ENCODE data around the gene EML5.

The EML5 gene

DNA sequence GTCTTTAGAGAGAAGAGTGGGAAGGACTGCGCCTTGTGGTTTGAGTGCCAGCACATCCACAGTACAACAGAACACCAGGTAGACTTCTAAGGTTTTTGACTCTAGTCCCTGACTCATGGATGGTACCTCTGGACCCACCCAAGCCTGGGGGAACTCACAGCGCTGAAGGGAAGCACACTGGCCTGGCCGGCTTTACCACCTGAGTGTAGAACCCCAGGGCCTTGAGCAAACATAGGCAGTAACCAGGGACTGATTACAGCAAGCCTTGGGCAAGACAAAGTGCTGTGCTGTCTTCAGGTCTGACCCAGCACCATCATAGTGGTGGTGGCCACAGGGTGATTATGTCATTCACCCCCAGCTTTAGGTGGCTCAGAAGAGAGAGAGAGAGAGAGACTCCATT lies 17.2 kb downstream of the EML5 start:
- Histone ChIP-seq H3K27me3 (ENCODE audit: low read depth, low read length) (no peaks in the 10 kb centered on the region), H3K4me1 (ENCODE audit: low read length) (peaks cover 7% of the 10 kb centered on the region; the same call in 1 of the 2 replicates), H3K79me2 (ENCODE audit: low read length) (no peaks in the 10 kb centered on the region), H2AFZ (ENCODE audit: low read depth, low read length) (no peak overlapping the region), H3K4me2 (ENCODE audit: low read length) (no peak overlapping the region), H3K9me3 (ENCODE audit: insufficient read depth, low read length) (no peaks in the 10 kb centered on the region), H3K9ac (ENCODE audit: low read length) (no peak overlapping the region), H3K36me3 (replicated peaks; ENCODE audit: low read depth, low read length) (no peaks in the 10 kb centered on the region), H3K27ac (ENCODE audit: low read length) (no peak overlapping the region), H3K4me3 (ENCODE audit: low read length) (no peak overlapping the region), H4K20me1 (ENCODE audit: insufficient read depth, low read length) (no peaks in the 10 kb centered on the region)
- TF ChIP-seq, protein P1, sequence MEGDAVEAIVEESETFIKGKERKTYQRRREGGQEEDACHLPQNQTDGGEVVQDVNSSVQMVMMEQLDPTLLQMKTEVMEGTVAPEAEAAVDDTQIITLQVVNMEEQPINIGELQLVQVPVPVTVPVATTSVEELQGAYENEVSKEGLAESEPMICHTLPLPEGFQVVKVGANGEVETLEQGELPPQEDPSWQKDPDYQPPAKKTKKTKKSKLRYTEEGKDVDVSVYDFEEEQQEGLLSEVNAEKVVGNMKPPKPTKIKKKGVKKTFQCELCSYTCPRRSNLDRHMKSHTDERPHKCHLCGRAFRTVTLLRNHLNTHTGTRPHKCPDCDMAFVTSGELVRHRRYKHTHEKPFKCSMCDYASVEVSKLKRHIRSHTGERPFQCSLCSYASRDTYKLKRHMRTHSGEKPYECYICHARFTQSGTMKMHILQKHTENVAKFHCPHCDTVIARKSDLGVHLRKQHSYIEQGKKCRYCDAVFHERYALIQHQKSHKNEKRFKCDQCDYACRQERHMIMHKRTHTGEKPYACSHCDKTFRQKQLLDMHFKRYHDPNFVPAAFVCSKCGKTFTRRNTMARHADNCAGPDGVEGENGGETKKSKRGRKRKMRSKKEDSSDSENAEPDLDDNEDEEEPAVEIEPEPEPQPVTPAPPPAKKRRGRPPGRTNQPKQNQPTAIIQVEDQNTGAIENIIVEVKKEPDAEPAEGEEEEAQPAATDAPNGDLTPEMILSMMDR (IDR thresholded peaks at IDR 0.05; ENCODE audit: low read depth, low read length): no peak
- TF ChIP-seq EZH2phosphoT487 (IDR thresholded peaks at IDR 0.05; ENCODE audit: low read depth): no peak

DNA sequence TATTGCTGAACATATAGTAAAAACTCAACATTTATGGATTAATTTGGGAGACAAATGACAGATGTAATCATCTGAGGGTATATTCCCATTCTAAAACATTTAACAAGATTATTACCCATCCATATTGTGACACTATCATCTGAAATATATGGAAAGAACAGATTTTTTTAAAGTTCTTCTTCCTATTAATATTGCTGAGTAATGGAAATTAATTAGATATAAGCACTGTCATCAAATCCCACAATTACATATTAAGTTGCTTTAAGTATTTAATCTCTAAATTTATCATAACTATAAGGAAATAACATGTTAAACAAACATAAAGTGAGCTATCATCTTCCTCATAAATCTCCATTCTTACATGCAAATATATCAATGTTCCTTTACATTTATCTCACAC lies 22.0 kb downstream of the EML5 start:
- Histone ChIP-seq H3K4me2 (ENCODE audit: low read length) (no peak overlapping the region), H3K4me3 (ENCODE audit: low read length) (no peak overlapping the region), H4K20me1 (ENCODE audit: insufficient read depth, low read length) (no peaks in the 10 kb centered on the region), H3K79me2 (ENCODE audit: low read length) (no peaks in the 10 kb centered on the region), H2AFZ (ENCODE audit: low read depth, low read length) (no peak overlapping the region), H3K27ac (ENCODE audit: low read length) (no peak overlapping the region), H3K9ac (ENCODE audit: low read length) (no peak overlapping the region), H3K27me3 (ENCODE audit: low read depth, low read length) (no peaks in the 10 kb centered on the region), H3K4me1 (ENCODE audit: low read length) (no peaks in the 10 kb centered on the region), H3K9me3 (ENCODE audit: insufficient read depth, low read length) (no peaks in the 10 kb centered on the region), H3K36me3 (replicated peaks; ENCODE audit: low read depth, low read length) (no peaks in the 10 kb centered on the region)
- TF ChIP-seq EZH2phosphoT487 (IDR thresholded peaks at IDR 0.05; ENCODE audit: low read depth): no peak
- TF ChIP-seq, protein P1 (IDR thresholded peaks at IDR 0.05; ENCODE audit: low read depth, low read length): no peak

DNA sequence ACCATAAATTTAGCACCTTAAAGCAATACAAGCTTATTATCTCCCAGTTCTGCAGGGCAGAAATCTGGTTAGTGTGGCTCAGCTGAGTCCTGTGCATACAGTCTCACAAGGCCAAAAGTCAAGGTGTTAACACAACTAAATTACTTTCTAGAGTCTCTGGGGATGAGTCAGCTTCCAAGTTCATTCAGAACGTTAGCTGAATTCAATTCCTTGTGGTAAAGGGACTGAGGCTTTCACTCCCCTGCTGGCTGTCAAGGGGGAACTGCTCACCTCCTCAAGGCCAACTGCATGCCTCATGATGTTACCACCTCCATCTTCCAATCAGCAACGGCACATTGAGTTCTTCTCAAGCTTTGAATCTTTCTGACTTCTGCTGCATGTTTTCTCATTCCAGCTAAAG lies 27.6 kb downstream of the EML5 start:
- TF ChIP-seq EZH2phosphoT487 (IDR thresholded peaks at IDR 0.05; ENCODE audit: low read depth): no peak
- TF ChIP-seq, protein P1 (IDR thresholded peaks at IDR 0.05; ENCODE audit: low read depth, low read length): no peak
- no peaks in the 10 kb centered on the region for H4K20me1 ChIP-seq (ENCODE audit: insufficient read depth, low read length)
- no peak overlapping the region for H3K4me2 ChIP-seq (ENCODE audit: low read length)
- no peaks in the 10 kb centered on the region for H3K36me3 ChIP-seq (replicated peaks; ENCODE audit: low read depth, low read length)
- no peaks in the 10 kb centered on the region for H3K9me3 ChIP-seq (ENCODE audit: insufficient read depth, low read length)
- H3K27ac ChIP-seq (ENCODE audit: low read length): no peak overlapping the region
- no peaks in the 10 kb centered on the region for H3K4me1 ChIP-seq (ENCODE audit: low read length)
- H3K9ac ChIP-seq (ENCODE audit: low read length): no peak overlapping the region
- no peaks in the 10 kb centered on the region for H3K27me3 ChIP-seq (ENCODE audit: low read depth, low read length)
- no peaks in the 10 kb centered on the region for H3K79me2 ChIP-seq (ENCODE audit: low read length)
- H2AFZ ChIP-seq (ENCODE audit: low read depth, low read length): no peak overlapping the region
- no peak overlapping the region for H3K4me3 ChIP-seq (ENCODE audit: low read length)

DNA sequence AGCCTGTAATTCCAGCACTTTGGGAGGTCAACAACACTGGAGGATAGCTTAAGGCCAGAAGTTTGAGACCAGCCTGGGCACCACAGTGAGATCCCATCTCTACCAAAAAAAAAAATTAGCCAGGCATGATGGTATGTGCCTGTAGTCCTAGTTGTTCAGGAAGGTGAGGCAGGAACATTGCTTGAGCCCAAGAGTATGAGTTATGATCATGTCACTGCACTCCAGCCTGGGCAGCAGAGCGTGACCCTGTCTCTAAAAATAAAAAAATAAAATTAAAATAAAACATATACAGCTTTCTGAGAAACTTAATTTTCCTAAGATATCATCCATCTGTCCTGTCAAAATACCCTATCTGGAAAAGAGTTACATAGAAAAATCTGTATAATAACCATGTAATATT lies 38.9 kb downstream of the EML5 start:
- H2AFZ ChIP-seq (ENCODE audit: low read depth, low read length): no peak overlapping the region

More for the DNA sequence above, 38.9 kb downstream of the EML5 start:
- Histone ChIP-seq H3K4me3 (ENCODE audit: low read length) (no peak overlapping the region), H3K27ac (ENCODE audit: low read length) (no peak overlapping the region), H3K27me3 (ENCODE audit: low read depth, low read length) (no peaks in the 10 kb centered on the region), H3K9ac (ENCODE audit: low read length) (no peak overlapping the region), H4K20me1 (ENCODE audit: insufficient read depth, low read length) (no peaks in the 10 kb centered on the region), H3K4me1 (ENCODE audit: low read length) (no peaks in the 10 kb centered on the region), H3K36me3 (replicated peaks; ENCODE audit: low read depth, low read length) (no peaks in the 10 kb centered on the region), H3K79me2 (ENCODE audit: low read length) (no peaks in the 10 kb centered on the region), H3K9me3 (ENCODE audit: insufficient read depth, low read length) (no peaks in the 10 kb centered on the region), H3K4me2 (ENCODE audit: low read length) (no peak overlapping the region)
- TF ChIP-seq, protein P1 (IDR thresholded peaks at IDR 0.05; ENCODE audit: low read depth, low read length): no peak
- no peak for TF ChIP-seq EZH2phosphoT487 (IDR thresholded peaks at IDR 0.05; ENCODE audit: low read depth)

All from OCI-LY3 (cell line).